Measurements from ENCODE around the gene SNRPE.

- TF ChIP-seq, protein P1, sequence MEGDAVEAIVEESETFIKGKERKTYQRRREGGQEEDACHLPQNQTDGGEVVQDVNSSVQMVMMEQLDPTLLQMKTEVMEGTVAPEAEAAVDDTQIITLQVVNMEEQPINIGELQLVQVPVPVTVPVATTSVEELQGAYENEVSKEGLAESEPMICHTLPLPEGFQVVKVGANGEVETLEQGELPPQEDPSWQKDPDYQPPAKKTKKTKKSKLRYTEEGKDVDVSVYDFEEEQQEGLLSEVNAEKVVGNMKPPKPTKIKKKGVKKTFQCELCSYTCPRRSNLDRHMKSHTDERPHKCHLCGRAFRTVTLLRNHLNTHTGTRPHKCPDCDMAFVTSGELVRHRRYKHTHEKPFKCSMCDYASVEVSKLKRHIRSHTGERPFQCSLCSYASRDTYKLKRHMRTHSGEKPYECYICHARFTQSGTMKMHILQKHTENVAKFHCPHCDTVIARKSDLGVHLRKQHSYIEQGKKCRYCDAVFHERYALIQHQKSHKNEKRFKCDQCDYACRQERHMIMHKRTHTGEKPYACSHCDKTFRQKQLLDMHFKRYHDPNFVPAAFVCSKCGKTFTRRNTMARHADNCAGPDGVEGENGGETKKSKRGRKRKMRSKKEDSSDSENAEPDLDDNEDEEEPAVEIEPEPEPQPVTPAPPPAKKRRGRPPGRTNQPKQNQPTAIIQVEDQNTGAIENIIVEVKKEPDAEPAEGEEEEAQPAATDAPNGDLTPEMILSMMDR (IDR thresholded peaks at IDR 0.05; ENCODE audit: insufficient read depth, low read depth, low read length): no peak
- TF ChIP-seq EZH2 (IDR thresholded peaks at IDR 0.05; ENCODE audit: insufficient read depth, low read length): no peak
Observed at GRCh38 chr1:203860396-203861025, 888 bp upstream of the SNRPE start.
